ENCODE data around the gene MFAP5.
"Not testable (repeated sequence)": the region's sequence is repeated elsewhere in the genome, so short reads cannot be mapped to it uniquely, and the experiment has no call there.

The MFAP5 gene

GRCh38 chr12:8672381-8672780 lies 9.8 kb upstream of the MFAP5 start:
- DNase-seq = no peak

DNA sequence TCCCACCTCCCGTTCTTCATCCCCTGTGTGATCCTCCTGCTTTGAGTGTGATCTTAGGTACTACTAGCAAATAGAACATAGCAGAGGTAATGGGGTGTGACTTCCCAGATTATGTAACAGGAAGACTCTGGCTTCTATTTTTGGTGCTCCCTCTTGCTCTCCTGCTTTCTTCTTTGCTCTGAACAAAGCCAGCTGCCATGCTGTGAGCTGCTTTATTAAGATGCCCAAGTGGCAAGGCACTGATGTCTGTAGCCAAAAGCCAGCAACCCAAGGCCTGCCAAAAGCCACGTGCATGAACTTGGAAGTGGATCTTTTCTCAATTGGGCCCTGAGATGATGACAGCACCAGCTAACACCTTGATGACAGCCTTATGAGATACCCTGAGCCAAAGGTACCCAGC lies 5.8 kb upstream of the MFAP5 start:
- DNase-seq = no peak

DNA sequence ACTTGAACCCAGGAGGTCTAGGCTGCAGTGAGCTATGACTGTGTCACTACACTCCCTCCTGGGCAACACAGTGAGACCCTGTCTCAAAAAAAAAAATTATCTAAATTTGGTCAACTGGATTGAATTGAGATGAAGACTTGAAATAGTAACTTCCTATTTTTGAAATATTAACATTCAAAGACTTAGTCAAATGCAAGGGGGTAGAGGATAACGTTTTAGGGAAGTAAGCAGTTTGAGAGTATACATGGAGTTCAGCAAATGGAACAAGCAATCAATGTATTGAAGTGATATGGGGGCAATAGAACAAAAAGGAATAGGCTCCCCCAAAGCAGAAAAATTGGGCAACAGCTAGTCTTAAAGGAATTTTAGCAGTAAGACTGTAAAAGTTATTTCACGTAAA lies 4.6 kb upstream of the MFAP5 start:
- no peak for DNase-seq

- no peak for DNase-seq
Observed at GRCh38 chr12:8665759-8666158, 3.1 kb upstream of the MFAP5 start.

GRCh38 chr12:8664228-8664913 lies 1.7 kb upstream of the MFAP5 start:
- no peak for DNase-seq

- DNase-seq = no peak
Observed at GRCh38 chr12:8661751-8662150, 875 bp downstream of the MFAP5 start.

DNA sequence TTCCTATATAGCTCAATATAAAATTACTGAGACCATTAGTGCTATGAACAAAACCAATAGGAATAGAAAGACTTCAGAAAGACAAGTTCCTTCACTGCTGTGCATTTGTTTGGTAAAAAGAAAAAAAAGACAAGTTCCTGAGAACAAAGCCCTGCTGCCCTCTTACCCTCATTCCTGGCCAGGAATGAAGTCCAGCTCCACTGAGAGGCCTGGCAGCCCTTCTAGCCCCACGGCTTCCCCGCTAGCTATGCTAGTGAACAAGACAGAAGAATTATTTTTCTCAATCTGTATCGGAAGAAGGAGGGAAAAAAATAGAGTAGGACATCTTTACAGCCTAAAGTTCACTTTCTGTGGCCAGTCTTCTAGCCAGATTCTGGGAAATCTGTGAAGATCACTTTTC lies 1.6 kb downstream of the MFAP5 start:
- no peak for DNase-seq

- DNase-seq = no peak
Observed at GRCh38 chr12:8658346-8658745, 4.3 kb downstream of the MFAP5 start.

GRCh38 chr12:8655421-8655820 lies 7.2 kb downstream of the MFAP5 start:
- no peak for DNase-seq

DNA sequence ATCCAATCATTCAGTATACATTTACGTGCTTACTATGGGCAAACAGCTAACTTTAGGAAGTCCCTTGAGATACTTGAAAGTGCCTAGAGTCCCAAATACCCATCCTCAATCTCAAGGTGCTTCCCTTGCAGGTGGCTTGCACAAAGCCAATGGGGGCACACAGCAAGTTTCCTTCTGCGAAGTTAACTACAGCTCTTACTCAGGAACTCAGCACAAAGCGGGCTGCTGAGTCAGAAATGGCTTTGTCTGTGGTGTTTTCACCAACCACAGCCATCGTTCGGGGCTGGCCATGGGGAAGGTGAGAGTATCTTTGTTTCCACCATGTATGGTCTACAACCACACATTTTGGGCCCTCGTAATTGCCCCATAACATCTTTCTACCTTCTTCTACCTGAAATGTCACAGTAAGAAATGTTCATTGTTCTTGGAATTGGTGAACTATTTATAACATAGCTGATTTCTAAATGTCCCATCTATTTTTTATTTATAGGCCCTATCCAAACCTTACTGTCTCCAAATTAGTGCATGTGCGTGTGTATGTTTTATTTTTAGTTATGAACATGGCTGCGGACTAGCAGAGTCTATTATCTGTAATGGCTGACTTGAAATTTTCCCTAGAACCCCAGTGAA lies 13.9 kb downstream of the MFAP5 start:
- DNase-seq = no peak

- DNase-seq = no peak
Observed at GRCh38 chr12:8647968-8648367, 14.7 kb downstream of the MFAP5 start.

GRCh38 chr12:8644345-8645248 lies 18.0 kb downstream of the MFAP5 start:
- DNase-seq = no peak

- DNase-seq = no peak
Observed at GRCh38 chr12:8642775-8643174, 19.9 kb downstream of the MFAP5 start.

- no peak for DNase-seq
Observed at GRCh38 chr12:8639936-8640335, 22.7 kb downstream of the MFAP5 start.

DNA sequence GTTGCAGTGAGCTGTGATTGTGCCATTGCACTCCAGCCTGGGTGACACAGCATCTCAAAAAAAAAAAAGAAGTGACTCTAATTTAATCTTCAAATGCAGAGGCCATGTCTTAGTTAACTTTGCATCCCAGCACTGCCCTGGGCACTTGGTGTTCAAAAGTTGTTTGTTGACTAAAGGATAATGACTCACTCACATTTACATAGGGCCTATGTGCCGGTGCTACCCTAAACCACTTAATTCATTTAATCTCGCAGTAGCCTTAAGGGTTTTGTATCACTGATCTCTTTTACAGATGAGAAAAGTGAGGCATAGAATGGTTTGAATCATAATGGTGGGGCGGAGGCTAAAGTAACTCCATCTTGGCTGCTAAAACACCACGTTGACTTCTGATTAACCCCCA lies 23.7 kb downstream of the MFAP5 start:
- DNase-seq = no peak

- no peak for DNase-seq
Observed at GRCh38 chr12:8637666-8638065, 25.0 kb downstream of the MFAP5 start.

GRCh38 chr12:8637244-8637643 lies 25.4 kb downstream of the MFAP5 start:
- no peak for DNase-seq

DNA sequence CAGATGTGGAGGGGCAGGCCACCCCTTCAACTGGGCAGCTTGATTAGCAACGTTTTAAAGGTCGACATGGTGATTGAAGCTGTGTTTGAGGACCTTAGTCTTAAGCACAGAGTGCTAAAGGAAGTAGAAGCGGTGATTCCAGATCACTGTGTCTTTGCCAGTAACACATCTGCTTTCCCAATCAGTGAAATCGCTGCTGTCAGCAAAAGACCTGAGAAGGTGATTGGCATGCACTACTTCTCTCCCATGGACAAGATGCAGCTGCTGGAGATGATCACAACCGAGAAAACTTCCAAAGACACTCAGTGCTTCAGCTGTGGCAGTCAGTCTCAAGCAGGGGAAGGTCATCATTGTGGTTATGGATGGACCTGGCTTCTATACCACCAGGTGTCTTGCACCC lies 26.0 kb downstream of the MFAP5 start:
- DNase-seq = no peak

DNA sequence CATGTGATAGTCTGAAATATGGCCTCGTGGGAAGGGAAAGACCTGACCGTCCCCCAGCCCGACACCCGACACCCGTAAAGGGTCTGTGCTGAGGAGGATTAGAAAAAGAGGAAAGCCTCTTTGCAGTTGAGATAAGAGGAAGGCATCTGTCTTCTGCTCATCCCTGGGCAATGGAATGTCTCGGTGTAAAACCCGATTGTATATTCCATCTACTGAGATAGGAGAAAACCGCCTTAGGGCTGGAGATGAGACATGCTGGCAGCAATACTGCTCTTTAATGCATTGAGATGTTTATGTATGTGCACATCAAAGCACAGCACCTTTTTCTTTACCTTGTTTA lies 26.6 kb downstream of the MFAP5 start:
- DNase-seq = not testable (repeated sequence)

GRCh38 chr12:8635342-8636006 lies 27.2 kb downstream of the MFAP5 start:
- not testable (repeated sequence) for DNase-seq

DNA sequence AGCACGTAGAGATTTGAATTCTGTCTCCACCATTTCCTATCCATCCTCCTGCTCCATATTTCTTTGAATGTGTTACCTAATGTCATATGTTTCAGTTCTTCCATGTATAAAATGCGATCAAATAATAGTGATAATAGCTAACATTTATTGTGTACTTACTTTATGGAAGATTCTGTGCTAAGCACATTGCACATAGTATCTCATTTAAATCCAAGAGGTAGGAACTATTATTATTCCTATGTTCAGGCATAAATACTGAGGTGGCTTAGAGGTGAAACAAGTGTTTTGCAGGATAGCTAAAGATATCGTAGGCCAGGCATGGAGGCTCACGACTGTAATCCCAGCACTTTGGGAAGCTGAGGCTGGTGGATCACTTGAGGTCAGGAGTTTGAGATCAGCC lies 32.5 kb downstream of the MFAP5 start:
- no peak for DNase-seq

GRCh38 chr12:8629486-8630033 lies 33.1 kb downstream of the MFAP5 start:
- DNase-seq = no peak

DNA sequence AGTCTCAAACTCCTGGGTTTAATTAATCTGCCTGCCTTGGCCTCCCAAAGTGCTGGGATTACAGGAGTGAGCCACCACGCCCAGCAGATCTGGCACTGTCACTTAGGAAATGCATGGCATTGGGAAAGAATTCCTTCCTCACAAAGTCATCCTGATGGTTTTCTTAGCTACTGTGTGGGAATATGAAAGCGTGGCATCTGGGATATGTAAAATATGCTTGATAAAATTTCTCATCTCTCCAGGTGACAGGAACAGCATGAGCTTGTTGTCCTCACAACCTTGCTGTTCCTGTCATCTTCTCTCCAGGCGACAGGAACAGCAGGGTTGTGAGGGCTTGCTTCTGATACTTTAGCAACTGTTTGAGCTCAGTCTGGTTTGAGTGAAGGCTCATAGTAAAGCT lies 33.9 kb downstream of the MFAP5 start:
- DNase-seq = no peak
